HepG2 (cell line): ENCODE measurements around the gene PARN. TPM values are rescaled to one million over a fixed set of nuclear protein-coding genes. Genes with fewer than 3 reads are reported as not detected.

Source experiments
- MAFF ChIP-seq: IDR thresholded peaks from 2 replicates; pipeline ENCODE4 v1.6.1; 2011; ENCODE audit warnings: low read depth, low read length, improper control_type of control experiment
- MAFK ChIP-seq, 2 experiments: IDR thresholded peaks in 1 of 2; conservative IDR thresholded peaks in 1 of 2; 2 replicates each; pipeline ENCODE4 v1.6.1; 2011; ENCODE audit warnings: improper control_type of control experiment in 2 of 2, low read length in 2 of 2
- PPARG ChIP-seq: conservative IDR thresholded peaks from 2 replicates; pipeline ENCODE4 v1.6.1; 2016; ENCODE audit warnings: missing biosample characterization, missing genetic modification reagents
- SIX1 ChIP-seq: sonication (generic); formaldehyde crosslinking; IDR thresholded peaks from 2 replicates; pipeline ENCODE4 v1.4.0; 2020; ENCODE audit warnings: missing genetic modification reagents, borderline replicate concordance
- ZNF569 ChIP-seq: sonication (generic); formaldehyde crosslinking; IDR thresholded peaks from 2 replicates; pipeline ENCODE4 v1.5.0; 2020; ENCODE audit warnings: mild to moderate bottlenecking, missing genetic modification reagents, moderate library complexity, borderline replicate concordance
- ZNF678 ChIP-seq: sonication (generic); formaldehyde crosslinking; IDR thresholded peaks from 2 replicates; pipeline ENCODE4 v1.4.0; 2020; ENCODE audit warnings: mild to moderate bottlenecking, missing genetic modification reagents
- ZNF780A ChIP-seq: sonication (generic); formaldehyde crosslinking; IDR thresholded peaks from 2 replicates; pipeline ENCODE4 v1.8.0; 2022; ENCODE audit warnings: mild to moderate bottlenecking, missing genetic modification reagents, moderate library complexity
- ZSCAN25 ChIP-seq: sonication (generic); formaldehyde crosslinking; IDR thresholded peaks from 2 replicates; pipeline ENCODE4 v1.8.0; 2022; ENCODE audit warnings: mild to moderate bottlenecking, missing genetic modification reagents
- polyA plus RNA-seq, 8 experiments: library from polyadenylated mRNA; depleted of rRNA in 3 of 8; stranded (reverse) in 7 of 8; unstranded in 1 of 8; fragments of >200 nt; fragmentation: Illumina TruSeq in 4 of 8; extraction: Trizol in 4 of 8; gene quantifications; 2 replicates each; pipeline versions ENCODE4 v1.2.1 to v1.2.3, GENCODE V29; 2011 to 2016; ENCODE audit warnings: low read depth in 4 of 8, missing spikeins in 1 of 8, mixed read lengths in 1 of 8; ENCODE audit not compliant: insufficient read depth in 1 of 8
- total RNA-seq, 5 experiments: library from RNA; depleted of rRNA; stranded (reverse); fragments of >200 nt; fragmentation: Illumina TruSeq; extraction: Trizol; gene quantifications; 2 replicates each; pipeline ENCODE4 v1.2.3, GENCODE V29; 2016; ENCODE audit warnings: low read depth in 1 of 5
- TF ChIP-seq, protein P1 (sequence below): sonication (generic); formaldehyde crosslinking; IDR thresholded peaks from 2 replicates; pipeline ENCODE4 v1.4.0; 2020; ENCODE audit warnings: missing genetic modification reagents, borderline replicate concordance
- TF ChIP-seq, protein P2 (sequence below): sonication (generic); formaldehyde crosslinking; IDR thresholded peaks from 2 replicates; pipeline ENCODE4 v1.5.0; 2020; ENCODE audit warnings: mild to moderate bottlenecking, missing genetic modification reagents
- TF ChIP-seq, protein P3 (sequence below): sonication (generic); formaldehyde crosslinking; IDR thresholded peaks from 2 replicates; pipeline ENCODE4 v1.5.1; 2020; ENCODE audit warnings: mild to moderate bottlenecking, missing genetic modification reagents, moderate library complexity

The PARN gene
- total and polyA plus RNA-seq, 2 of the 13 experiments (the other 11 are each of a cell fraction or from before 2014, with no cell fraction given) = 13.3 to 47.6 TPM

DNA sequence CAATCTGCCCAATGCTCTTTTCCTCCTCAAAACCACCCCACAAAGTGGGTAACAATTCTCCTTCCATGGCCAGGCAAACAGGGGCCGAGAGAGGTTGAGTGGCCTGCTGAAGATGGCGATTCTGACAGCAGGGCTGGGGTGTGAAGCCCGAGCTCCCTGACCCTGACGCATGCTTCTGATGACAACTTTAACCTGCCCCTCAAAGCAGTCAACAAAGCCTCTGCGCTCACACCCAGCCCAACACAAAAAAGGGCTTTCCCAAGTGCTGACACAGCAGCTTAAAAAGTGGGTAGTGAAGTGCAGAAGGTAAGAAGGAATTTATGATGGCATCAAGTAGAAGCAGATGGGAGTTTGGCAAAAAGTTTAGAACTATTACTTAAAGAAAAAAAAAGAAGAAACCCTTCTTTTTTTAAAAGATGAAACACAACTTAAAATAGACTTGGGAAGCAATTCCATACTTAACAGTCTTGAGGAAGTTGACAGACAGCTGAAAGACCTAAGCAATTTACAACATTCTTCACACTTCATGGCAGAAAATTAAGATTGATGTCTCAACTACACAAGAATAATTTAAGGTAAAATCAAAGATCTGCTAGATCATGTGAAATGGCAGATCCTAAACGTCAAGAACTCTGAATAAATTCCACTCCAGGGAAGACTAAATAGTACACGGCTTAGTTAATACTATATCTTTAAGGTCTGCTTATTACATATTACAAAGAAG is 133.9 kb downstream of the PARN start (continued):
- TF ChIP-seq, protein P1, sequence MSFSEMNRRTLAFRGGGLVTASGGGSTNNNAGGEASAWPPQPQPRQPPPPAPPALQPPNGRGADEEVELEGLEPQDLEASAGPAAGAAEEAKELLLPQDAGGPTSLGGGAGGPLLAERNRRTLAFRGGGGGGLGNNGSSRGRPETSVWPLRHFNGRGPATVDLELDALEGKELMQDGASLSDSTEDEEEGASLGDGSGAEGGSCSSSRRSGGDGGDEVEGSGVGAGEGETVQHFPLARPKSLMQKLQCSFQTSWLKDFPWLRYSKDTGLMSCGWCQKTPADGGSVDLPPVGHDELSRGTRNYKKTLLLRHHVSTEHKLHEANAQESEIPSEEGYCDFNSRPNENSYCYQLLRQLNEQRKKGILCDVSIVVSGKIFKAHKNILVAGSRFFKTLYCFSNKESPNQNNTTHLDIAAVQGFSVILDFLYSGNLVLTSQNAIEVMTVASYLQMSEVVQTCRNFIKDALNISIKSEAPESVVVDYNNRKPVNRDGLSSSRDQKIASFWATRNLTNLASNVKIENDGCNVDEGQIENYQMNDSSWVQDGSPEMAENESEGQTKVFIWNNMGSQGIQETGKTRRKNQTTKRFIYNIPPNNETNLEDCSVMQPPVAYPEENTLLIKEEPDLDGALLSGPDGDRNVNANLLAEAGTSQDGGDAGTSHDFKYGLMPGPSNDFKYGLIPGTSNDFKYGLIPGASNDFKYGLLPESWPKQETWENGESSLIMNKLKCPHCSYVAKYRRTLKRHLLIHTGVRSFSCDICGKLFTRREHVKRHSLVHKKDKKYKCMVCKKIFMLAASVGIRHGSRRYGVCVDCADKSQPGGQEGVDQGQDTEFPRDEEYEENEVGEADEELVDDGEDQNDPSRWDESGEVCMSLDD (CRISPR knock-in tag) = no peak
- TF ChIP-seq ZNF569 (CRISPR knock-in tag) (no peak), ZSCAN25 (CRISPR knock-in tag) (no peak), MAFF (peak; percentile 59), ZNF780A (CRISPR knock-in tag) (no peak), ZNF678 (CRISPR knock-in tag) (no peak), PPARG (CRISPR knock-in tag) (no peak), SIX1 (no peak), MAFK (conservative IDR thresholded peaks at IDR 0.05 in 1 of 2, IDR thresholded peaks at IDR 0.05 in 1 of 2; ENCODE audit: low read length in 2 of 2) (peak; percentile 72 to 83)
- TF ChIP-seq, protein P2, sequence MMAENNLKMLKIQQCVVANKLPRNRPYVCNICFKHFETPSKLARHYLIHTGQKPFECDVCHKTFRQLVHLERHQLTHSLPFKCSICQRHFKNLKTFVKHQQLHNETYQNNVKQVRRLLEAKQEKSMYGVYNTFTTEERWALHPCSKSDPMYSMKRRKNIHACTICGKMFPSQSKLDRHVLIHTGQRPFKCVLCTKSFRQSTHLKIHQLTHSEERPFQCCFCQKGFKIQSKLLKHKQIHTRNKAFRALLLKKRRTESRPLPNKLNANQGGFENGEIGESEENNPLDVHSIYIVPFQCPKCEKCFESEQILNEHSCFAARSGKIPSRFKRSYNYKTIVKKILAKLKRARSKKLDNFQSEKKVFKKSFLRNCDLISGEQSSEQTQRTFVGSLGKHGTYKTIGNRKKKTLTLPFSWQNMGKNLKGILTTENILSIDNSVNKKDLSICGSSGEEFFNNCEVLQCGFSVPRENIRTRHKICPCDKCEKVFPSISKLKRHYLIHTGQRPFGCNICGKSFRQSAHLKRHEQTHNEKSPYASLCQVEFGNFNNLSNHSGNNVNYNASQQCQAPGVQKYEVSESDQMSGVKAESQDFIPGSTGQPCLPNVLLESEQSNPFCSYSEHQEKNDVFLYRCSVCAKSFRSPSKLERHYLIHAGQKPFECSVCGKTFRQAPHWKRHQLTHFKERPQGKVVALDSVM (CRISPR knock-in tag) = no peak
- TF ChIP-seq, protein P3, sequence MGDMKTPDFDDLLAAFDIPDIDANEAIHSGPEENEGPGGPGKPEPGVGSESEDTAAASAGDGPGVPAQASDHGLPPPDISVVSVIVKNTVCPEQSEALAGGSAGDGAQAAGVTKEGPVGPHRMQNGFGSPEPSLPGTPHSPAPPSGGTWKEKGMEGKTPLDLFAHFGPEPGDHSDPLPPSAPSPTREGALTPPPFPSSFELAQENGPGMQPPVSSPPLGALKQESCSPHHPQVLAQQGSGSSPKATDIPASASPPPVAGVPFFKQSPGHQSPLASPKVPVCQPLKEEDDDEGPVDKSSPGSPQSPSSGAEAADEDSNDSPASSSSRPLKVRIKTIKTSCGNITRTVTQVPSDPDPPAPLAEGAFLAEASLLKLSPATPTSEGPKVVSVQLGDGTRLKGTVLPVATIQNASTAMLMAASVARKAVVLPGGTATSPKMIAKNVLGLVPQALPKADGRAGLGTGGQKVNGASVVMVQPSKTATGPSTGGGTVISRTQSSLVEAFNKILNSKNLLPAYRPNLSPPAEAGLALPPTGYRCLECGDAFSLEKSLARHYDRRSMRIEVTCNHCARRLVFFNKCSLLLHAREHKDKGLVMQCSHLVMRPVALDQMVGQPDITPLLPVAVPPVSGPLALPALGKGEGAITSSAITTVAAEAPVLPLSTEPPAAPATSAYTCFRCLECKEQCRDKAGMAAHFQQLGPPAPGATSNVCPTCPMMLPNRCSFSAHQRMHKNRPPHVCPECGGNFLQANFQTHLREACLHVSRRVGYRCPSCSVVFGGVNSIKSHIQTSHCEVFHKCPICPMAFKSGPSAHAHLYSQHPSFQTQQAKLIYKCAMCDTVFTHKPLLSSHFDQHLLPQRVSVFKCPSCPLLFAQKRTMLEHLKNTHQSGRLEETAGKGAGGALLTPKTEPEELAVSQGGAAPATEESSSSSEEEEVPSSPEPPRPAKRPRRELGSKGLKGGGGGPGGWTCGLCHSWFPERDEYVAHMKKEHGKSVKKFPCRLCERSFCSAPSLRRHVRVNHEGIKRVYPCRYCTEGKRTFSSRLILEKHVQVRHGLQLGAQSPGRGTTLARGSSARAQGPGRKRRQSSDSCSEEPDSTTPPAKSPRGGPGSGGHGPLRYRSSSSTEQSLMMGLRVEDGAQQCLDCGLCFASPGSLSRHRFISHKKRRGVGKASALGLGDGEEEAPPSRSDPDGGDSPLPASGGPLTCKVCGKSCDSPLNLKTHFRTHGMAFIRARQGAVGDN (CRISPR knock-in tag) = peak; percentile 55
